Measurements from ENCODE around the gene EYS. TPM values are rescaled to one million over a fixed set of nuclear protein-coding genes. Genes with fewer than 3 reads are reported as not detected.

The EYS gene
- total RNA-seq, 1 experiment from 2014 or later, result not detected

- DNase-seq (ENCODE audit: extremely low read depth, low read depth), result no peak
Observed at GRCh38 chr6:64750910-64751309, 956.1 kb downstream of the EYS start.

GRCh38 chr6:64737418-64737817, 969.6 kb downstream of the EYS start:
- no peak for DNase-seq (ENCODE audit: extremely low read depth, low read depth)

GRCh38 chr6:64736421-64736950, 970.5 kb downstream of the EYS start:
- no peak for DNase-seq (ENCODE audit: extremely low read depth, low read depth)

GRCh38 chr6:64733433-64733832, 973.6 kb downstream of the EYS start:
- DNase-seq (ENCODE audit: extremely low read depth, low read depth), result no peak

- no peak for DNase-seq (ENCODE audit: extremely low read depth, low read depth)
Observed at GRCh38 chr6:64732888-64733287, 974.1 kb downstream of the EYS start.

GRCh38 chr6:64729522-64729921, 977.5 kb downstream of the EYS start:
- DNase-seq (ENCODE audit: extremely low read depth, low read depth), result no peak

GRCh38 chr6:64727075-64727474, 980.0 kb downstream of the EYS start:
- DNase-seq (ENCODE audit: extremely low read depth, low read depth), result no peak

- DNase-seq (ENCODE audit: extremely low read depth, low read depth), result no peak
Observed at GRCh38 chr6:64724091-64724490, 982.9 kb downstream of the EYS start.

GRCh38 chr6:64723327-64724058, 983.5 kb downstream of the EYS start:
- DNase-seq (ENCODE audit: extremely low read depth, low read depth), result no peak

- no peak for DNase-seq (ENCODE audit: extremely low read depth, low read depth)
Observed at GRCh38 chr6:64721865-64722264, 985.2 kb downstream of the EYS start.

- DNase-seq (ENCODE audit: extremely low read depth, low read depth), result no peak
Observed at GRCh38 chr6:64717281-64717680, 989.7 kb downstream of the EYS start.

GRCh38 chr6:64715624-64716023, 991.4 kb downstream of the EYS start:
- DNase-seq (ENCODE audit: extremely low read depth, low read depth), result no peak

GRCh38 chr6:64714073-64714472, 993.0 kb downstream of the EYS start:
- DNase-seq (ENCODE audit: extremely low read depth, low read depth), result no peak

- no peak for DNase-seq (ENCODE audit: extremely low read depth, low read depth)
Observed at GRCh38 chr6:64713175-64713574, 993.9 kb downstream of the EYS start.

GRCh38 chr6:64712606-64713005, 994.4 kb downstream of the EYS start:
- DNase-seq (ENCODE audit: extremely low read depth, low read depth), result no peak

- DNase-seq (ENCODE audit: extremely low read depth, low read depth), result no peak
Observed at GRCh38 chr6:64703922-64704321, 1003.1 kb downstream of the EYS start.

GRCh38 chr6:64696053-64696452, 1011.0 kb downstream of the EYS start:
- no peak for DNase-seq (ENCODE audit: extremely low read depth, low read depth)

GRCh38 chr6:64694356-64694755, 1012.7 kb downstream of the EYS start:
- DNase-seq (ENCODE audit: extremely low read depth, low read depth), result no peak

GRCh38 chr6:64691064-64691463, 1016.0 kb downstream of the EYS start:
- no peak for DNase-seq (ENCODE audit: extremely low read depth, low read depth)

- DNase-seq (ENCODE audit: extremely low read depth, low read depth), result no peak
Observed at GRCh38 chr6:64685401-64685800, 1021.6 kb downstream of the EYS start.

GRCh38 chr6:64683682-64684081, 1023.3 kb downstream of the EYS start:
- DNase-seq (ENCODE audit: extremely low read depth, low read depth), result no peak

- DNase-seq (ENCODE audit: extremely low read depth, low read depth), result no peak
Observed at GRCh38 chr6:64681416-64682160, 1025.4 kb downstream of the EYS start.
